ENCODE results near the gene SGO2.
A peak's percentile ranks its signal among the peaks of the same experiment; 100 is the strongest.

SGO2 gene

GRCh38 chr2:200483729-200484198 is 42.2 kb upstream of the SGO2 start:
- DNase-seq (ENCODE audit: low read depth) = peak; percentile 86
- TF ChIP-seq CTCF (IDR thresholded peaks at IDR 0.05; ENCODE audit: insufficient read depth, low read depth, low read length, missing control alignments) = peak; percentile 88
- no peak overlapping the region for H3K4me3 ChIP-seq (ENCODE audit: low read length)

- peak; percentile 25 for DNase-seq (ENCODE audit: low read depth)
- no peak for TF ChIP-seq CTCF (IDR thresholded peaks at IDR 0.05; ENCODE audit: insufficient read depth, low read depth, low read length, missing control alignments)
- no peak overlapping the region for H3K4me3 ChIP-seq (ENCODE audit: low read length)
Observed at GRCh38 chr2:200484934-200485333, 41.1 kb upstream of the SGO2 start.

- no peak overlapping the region for H3K4me3 ChIP-seq (ENCODE audit: low read length)
- no peak for TF ChIP-seq CTCF (IDR thresholded peaks at IDR 0.05; ENCODE audit: insufficient read depth, low read depth, low read length, missing control alignments)
- peak; percentile 44 for DNase-seq (ENCODE audit: low read depth)
Observed at GRCh38 chr2:200486529-200486928, 39.5 kb upstream of the SGO2 start.

GRCh38 chr2:200488169-200488568 is 37.8 kb upstream of the SGO2 start:
- TF ChIP-seq CTCF (IDR thresholded peaks at IDR 0.05; ENCODE audit: insufficient read depth, low read depth, low read length, missing control alignments) = no peak
- DNase-seq (ENCODE audit: low read depth) = no peak
- no peak overlapping the region for H3K4me3 ChIP-seq (ENCODE audit: low read length)

GRCh38 chr2:200490001-200490400 is 36.0 kb upstream of the SGO2 start:
- no peak for TF ChIP-seq CTCF (IDR thresholded peaks at IDR 0.05; ENCODE audit: insufficient read depth, low read depth, low read length, missing control alignments)
- no peak for DNase-seq (ENCODE audit: low read depth)

GRCh38 chr2:200492656-200493055 is 33.4 kb upstream of the SGO2 start:
- H3K4me3 ChIP-seq (ENCODE audit: low read length) = no peak overlapping the region
- no peak for DNase-seq (ENCODE audit: low read depth)
- TF ChIP-seq CTCF (IDR thresholded peaks at IDR 0.05; ENCODE audit: insufficient read depth, low read depth, low read length, missing control alignments) = no peak

More at GRCh38 chr2:200490001-200490400, 36.0 kb upstream of the SGO2 start:
- H3K4me3 ChIP-seq (ENCODE audit: low read length) = no peak overlapping the region

GRCh38 chr2:200494048-200494447 is 32.0 kb upstream of the SGO2 start:
- TF ChIP-seq CTCF (IDR thresholded peaks at IDR 0.05; ENCODE audit: insufficient read depth, low read depth, low read length, missing control alignments) = no peak
- H3K4me3 ChIP-seq (ENCODE audit: low read length) = no peak overlapping the region
- no peak for DNase-seq (ENCODE audit: low read depth)

Measured in epithelial cell of esophagus (primary cell).